Medulla oblongata (tissue), 1 donor: ENCODE results near the gene ITPR3.

Experiments used
- DNase-seq: peaks from one replicate; pipeline ENCODE4 v3.0.0-alpha.2; 2015; ENCODE audit errors: extremely low spot score

Gene ITPR3

GRCh38 chr6:33718713-33719112, 97.6 kb downstream of the ITPR3 start:
- no peak for DNase-seq

GRCh38 chr6:33719326-33719987, 98.3 kb downstream of the ITPR3 start:
- no peak for DNase-seq

DNA sequence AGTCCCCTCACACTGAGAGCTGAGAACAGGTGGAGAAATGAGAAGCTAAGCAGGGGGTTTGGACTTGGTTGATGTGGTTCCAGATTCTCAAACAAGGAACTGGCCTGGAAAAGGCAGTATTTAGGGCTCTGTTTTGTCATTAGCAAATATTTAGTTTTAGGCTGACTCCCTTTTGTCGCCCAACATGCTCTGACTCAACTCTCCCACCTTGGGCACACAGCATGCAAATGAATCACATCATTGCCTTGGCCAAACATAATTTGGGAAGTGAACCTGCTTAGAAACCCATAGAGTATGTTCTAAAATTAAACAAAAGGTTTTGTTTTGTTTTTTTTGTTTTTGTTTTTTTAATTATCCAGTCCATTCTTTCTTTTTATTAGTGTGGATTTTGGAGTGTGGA, 99.9 kb downstream of the ITPR3 start:
- no peak for DNase-seq

GRCh38 chr6:33721508-33721907, 100.4 kb downstream of the ITPR3 start:
- no peak for DNase-seq

- no peak for DNase-seq
These were observed 101.0 kb downstream of the ITPR3 start for GRCh38 chr6:33722103-33722623.

DNA sequence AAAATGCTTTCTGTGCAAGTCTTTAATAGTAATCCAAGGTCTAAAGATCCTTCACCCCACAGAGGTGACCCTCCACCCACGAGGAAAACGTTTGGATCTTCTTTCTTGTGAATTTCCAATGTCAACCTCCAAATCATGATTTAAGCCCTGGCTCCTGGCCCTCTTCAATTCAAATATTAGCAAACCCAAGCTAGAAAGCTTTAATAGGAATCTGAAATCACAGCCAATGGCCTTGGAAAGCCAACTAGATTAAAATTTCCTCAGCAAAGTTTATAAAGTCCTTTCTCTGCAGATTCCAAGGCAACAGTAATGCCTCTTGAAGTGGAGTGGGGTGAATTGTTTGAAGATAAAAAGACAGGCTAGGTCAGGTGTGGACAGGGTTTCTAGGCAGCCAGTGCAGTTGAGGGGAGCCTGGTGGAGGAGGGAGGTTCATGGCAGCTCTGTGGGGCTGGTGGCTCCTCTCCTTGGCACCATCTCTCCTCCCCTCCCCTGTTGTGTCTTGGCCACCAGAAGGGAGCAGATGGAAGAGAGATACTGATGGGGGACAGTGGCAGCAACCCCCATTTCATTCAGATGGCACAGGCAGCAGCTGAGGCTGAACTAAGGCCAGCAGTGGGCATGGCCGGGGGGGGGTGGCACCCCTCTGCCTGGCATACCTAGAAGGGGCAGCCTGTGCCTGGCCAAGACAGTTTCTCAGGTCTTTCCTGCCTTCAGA, 102.4 kb downstream of the ITPR3 start:
- DNase-seq: no peak

DNA sequence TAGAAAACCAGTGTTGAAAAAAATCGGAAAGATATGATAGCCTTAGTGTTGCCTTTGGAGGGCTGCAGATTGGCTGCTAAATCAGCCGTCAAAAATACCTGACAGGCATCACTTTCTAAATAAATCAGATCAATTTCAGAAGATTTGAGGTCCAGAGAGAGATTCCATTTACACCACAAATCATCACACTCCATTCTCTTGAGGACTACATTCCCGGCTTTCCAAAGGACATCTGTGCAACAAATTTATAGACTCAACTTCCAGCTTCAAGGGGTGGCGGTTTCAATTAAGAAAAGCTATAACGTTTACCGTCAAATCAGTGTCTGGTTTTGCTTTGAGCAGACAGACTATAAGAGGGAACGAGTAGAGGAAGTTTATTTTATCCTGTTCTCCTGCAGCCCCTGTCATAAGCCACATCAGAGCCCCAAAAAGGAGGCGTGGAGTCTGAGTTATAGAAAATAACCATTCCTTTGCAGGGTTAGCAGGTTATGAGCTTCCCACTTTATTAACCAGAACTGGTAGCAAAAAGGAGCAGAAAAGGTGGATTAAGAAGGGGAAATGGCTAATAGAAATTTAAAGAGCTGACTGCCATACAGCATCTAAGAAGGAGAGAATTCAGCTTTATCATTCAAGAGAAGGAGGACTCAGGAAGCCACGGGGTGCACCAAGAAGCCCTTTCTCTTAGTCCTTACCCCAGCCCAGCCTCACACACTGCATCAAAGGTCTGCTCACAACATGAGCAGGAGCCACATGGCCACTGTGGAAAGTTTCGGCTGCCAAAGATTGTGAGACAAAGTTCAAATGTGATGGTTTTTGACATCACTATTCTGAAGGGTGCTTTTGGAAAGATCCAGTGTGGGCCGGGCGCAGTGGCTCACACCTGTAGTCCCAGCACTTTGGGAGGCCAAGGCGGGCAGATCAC, 103.2 kb downstream of the ITPR3 start:
- no peak for DNase-seq

GRCh38 chr6:33725222-33725621, 104.1 kb downstream of the ITPR3 start:
- no peak for DNase-seq

- DNase-seq: no peak
These were observed 105.0 kb downstream of the ITPR3 start for GRCh38 chr6:33725891-33726673.

DNA sequence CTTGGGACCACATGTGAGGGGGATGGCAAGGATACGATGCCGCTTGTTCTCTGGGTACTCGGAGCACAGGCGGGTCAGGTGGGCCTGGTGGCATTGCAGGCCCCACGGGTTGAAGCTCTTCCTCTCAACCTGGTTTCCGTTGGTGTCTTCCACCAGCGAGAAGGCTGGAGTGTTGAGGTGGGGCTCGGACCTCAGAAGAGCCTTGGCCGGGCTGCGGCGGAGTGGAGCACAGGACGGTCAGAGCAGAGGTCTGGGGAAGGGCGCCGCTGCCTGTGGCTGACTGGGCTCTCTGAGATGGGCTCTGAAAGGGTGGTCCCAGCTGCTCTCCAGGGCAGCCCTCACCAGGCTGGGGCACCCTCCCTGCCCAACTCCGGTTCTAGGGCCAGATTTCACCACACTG, 105.6 kb downstream of the ITPR3 start:
- DNase-seq: no peak

GRCh38 chr6:33727126-33727525, 106.0 kb downstream of the ITPR3 start:
- DNase-seq: no peak

DNA sequence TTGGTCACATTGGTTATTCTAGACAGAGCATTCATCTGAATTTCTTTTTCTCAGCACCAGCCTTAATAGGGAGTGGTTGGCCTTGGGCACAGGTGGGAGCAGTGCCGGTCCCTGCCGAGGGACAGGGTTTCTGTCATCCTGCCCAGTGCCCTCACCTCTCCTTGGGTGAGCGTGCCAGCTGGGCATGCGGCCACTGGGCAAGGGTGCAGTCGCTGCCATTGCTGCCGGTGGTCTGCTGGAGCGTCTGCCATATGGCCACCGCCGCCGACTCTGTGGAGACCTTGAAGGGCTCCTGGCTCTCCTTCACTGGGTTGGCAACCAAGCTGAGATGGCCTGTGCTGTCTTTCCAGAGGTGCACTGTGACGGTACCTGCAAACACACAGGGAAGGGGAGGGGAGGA, 106.8 kb downstream of the ITPR3 start:
- no peak for DNase-seq

DNA sequence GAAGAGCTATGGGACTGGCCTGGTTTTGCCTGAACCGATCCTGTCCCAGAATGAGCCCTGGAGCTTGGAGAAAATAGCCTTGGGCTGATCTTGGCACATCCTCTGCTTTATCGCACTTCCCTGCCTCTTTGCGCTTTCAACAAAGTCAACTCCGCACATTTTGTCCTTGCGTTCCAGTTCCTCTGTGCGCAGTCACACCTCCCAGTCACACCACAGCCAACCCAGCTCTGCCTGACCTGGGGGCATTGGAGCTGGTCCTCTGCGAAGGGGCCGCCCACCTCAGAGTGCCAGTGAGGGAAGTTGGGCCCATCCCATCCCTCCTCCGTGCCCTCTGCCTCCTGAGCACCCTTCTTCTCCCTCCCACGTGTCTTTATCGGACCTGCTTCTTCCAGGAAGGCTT, 107.3 kb downstream of the ITPR3 start:
- DNase-seq: no peak

- DNase-seq: no peak
These were observed 107.9 kb downstream of the ITPR3 start for GRCh38 chr6:33729059-33729458.

DNA sequence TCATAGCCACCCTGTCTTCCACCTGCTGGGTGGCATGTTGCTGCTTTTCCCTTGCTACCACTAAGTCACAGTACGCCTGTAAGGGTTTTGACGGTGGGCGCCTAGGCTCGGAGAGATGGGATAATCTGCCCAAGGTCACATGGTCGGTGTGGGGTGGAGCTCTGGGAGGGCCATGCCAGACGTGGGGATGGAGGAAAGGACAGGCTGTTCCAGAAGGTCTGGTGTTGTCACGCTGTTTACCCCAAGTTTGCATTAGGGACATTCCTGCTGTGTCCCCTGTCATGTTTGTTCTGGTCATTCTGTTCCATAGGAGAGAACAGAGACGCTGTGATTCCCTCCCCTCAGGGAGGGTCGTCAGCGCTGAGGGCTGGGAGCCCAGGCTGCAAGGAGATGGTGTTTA, 109.5 kb downstream of the ITPR3 start:
- DNase-seq: no peak

DNA sequence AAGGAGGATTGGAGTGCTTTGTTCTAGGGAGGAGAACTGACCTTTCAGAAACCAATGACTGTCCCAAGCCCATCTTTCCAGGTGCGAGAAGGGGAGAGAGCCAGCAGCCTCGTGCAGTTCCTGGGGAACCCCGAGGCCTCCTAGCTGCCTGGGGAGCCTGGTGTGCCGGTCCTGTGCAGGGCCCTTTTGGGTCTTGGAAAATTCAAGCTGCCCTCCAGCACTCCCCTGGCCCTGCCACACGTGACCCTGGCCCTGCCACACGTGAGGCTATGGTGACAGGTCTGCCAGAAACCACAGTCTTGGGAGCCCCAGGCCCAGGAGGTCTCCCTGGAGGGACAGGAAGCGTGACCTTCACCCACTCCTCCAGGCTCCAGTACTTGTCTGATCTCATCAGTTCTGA, 109.9 kb downstream of the ITPR3 start:
- DNase-seq: no peak

GRCh38 chr6:33731751-33732282, 110.7 kb downstream of the ITPR3 start:
- peak; percentile 15 for DNase-seq

GRCh38 chr6:33732385-33732784, 111.3 kb downstream of the ITPR3 start:
- DNase-seq: no peak

GRCh38 chr6:33732817-33733708, 111.9 kb downstream of the ITPR3 start:
- no peak for DNase-seq

GRCh38 chr6:33733709-33734007, 112.5 kb downstream of the ITPR3 start:
- no peak for DNase-seq
